GM12878 (cell line): ENCODE measurements around the gene DES. TPM values are rescaled to one million over a fixed set of nuclear protein-coding genes. Genes with fewer than 3 reads are reported as not detected.

ENCODE experiments used
- ATAC-seq: fragments of 200-7000 bp; cut with Tn5 transposase; 3 replicates; pipeline ENCODE4 v1.9.1; 2020; ENCODE audit warnings: mild to moderate bottlenecking, moderate library complexity
- BruUV-seq: library from RNA; stranded (reverse); fragments of 400-500 nt; replicated peaks from 2 replicates; lab custom pipeline; 2021; lab: Mats Ljungman, UMichigan
- CTCF ChIA-PET: fragments of 300-600 bp; sonication (Branson Sonifier 250); formaldehyde crosslinking; extraction: SDS; loops from one replicate; lab custom pipeline; 2021; ENCODE audit warnings: inconsistent platforms; lab: Yijun Ruan, JAX
- POLR2A ChIA-PET: fragments of 350-600 bp; formaldehyde crosslinking; extraction: SDS; loops from one replicate; lab custom pipeline; 2021; ENCODE audit warnings: inconsistent platforms; lab: Charles Lee
- RAD21 ChIA-PET: fragments of 300-600 bp; sonication (Branson Sonifier 250); formaldehyde crosslinking; loops from one replicate; lab custom pipeline; 2023; ENCODE audit warnings: antibody characterized with exemption; ENCODE audit not compliant: unreplicated experiment; lab: Charles Lee
- SMC1A ChIA-PET: fragments of 300-600 bp; sonication (Branson Sonifier 250); formaldehyde crosslinking; loops from one replicate; lab custom pipeline; 2023; ENCODE audit not compliant: unreplicated experiment, uncharacterized antibody; lab: Charles Lee
- DNase-seq: peaks from one replicate; pipeline ENCODE4 v3.0.0-alpha.2; 2011; ENCODE audit warnings: low read depth, low spot score
- FAIRE-seq: peaks from 3 replicates; lab custom pipeline; 2011; peaks lifted over from hg19 to GRCh38; lab: Jason Lieb, UNC
- H2AFZ ChIP-seq: 2 replicates; pipeline ENCODE4 v1.6.0; 2011; ENCODE audit warnings: low read depth, low read length, control low read depth; ENCODE audit not compliant: control insufficient read depth
- H3K27ac ChIP-seq: 2 replicates; pipeline ENCODE4 v1.5.1; 2011; ENCODE audit warnings: control low read depth; ENCODE audit not compliant: control insufficient read depth, insufficient read depth
- H3K27me3 ChIP-seq, 2 experiments: replicated peaks in 1 of 2; 2 replicates each; pipeline versions ENCODE4 v1.6.0 to v1.6.1; 2011; ENCODE audit warnings: low read length in 1 of 2; ENCODE audit not compliant: control insufficient read depth in 2 of 2, insufficient read depth in 2 of 2
- H3K36me3 ChIP-seq, 2 experiments: 2 replicates each; pipeline ENCODE4 v1.5.1; 2011; ENCODE audit warnings: low read length in 1 of 2; ENCODE audit not compliant: control insufficient read depth in 2 of 2, insufficient read depth in 2 of 2
- H3K4me1 ChIP-seq: 2 replicates; pipeline ENCODE4 v1.6.1; 2011; ENCODE audit warnings: mild to moderate bottlenecking, low read length, moderate library complexity, mixed read lengths; ENCODE audit not compliant: control insufficient read depth, insufficient read depth
- H3K4me2 ChIP-seq: 2 replicates; pipeline ENCODE4 v1.6.0; 2011; ENCODE audit warnings: control low read depth; ENCODE audit not compliant: control insufficient read depth, insufficient read depth
- H3K4me3 ChIP-seq: fragments of 200-600 bp; sonication (generic); 2 replicates; pipeline ENCODE4 v1.5.1; 2016
- H3K79me2 ChIP-seq: 2 replicates; pipeline ENCODE4 v1.6.0; 2011; ENCODE audit warnings: low read length; ENCODE audit not compliant: control insufficient read depth, insufficient read depth
- H3K9ac ChIP-seq: 2 replicates; pipeline ENCODE4 v1.8.0; 2011; ENCODE audit warnings: low read length, control low read depth, mixed read lengths; ENCODE audit not compliant: control insufficient read depth, insufficient read depth
- H3K9me3 ChIP-seq: replicated peaks from 3 replicates; pipeline ENCODE4 v1.5.1; 2011; ENCODE audit warnings: mild to moderate bottlenecking, low read length; ENCODE audit not compliant: control insufficient read depth, insufficient read depth
- H4K20me1 ChIP-seq: 2 replicates; pipeline ENCODE4 v1.6.0; 2011; ENCODE audit not compliant: control insufficient read depth, insufficient read depth
- ASH2L ChIP-seq: fragments of 300-600, 200-600 bp; sonication (generic); IDR thresholded peaks from 2 replicates; pipeline ENCODE4 v1.6.1; 2017; ENCODE audit warnings: low read depth, mild to moderate bottlenecking, borderline replicate concordance
- FOS ChIP-seq: IDR thresholded peaks from 3 replicates; pipeline ENCODE4 v1.6.1; 2011; ENCODE audit warnings: borderline replicate concordance; ENCODE audit not compliant: insufficient read length; ENCODE audit errors: extremely low read depth
- PML ChIP-seq: IDR thresholded peaks from 2 replicates; pipeline ENCODE4 v1.6.1; 2012; ENCODE audit warnings: low read length, inconsistent platforms
- RUNX3 ChIP-seq: IDR thresholded peaks from 2 replicates; pipeline ENCODE4 v1.6.1; 2012; ENCODE audit warnings: low read length, inconsistent platforms
- TCF12 ChIP-seq: IDR thresholded peaks from 2 replicates; pipeline ENCODE4 v1.6.1; 2011; ENCODE audit warnings: low read depth, mild to moderate bottlenecking, low read length
- ZBED1 ChIP-seq: IDR thresholded peaks from 2 replicates; pipeline ENCODE4 v1.6.1; 2016; ENCODE audit warnings: borderline replicate concordance
- WGBS: methylation state at CpG from one replicate; pipeline ENCODE4 v1.1.6; 2016; ENCODE audit warnings: low lambda C conversion rate; ENCODE audit not compliant: insufficient replicate concordance, insufficient coverage; ENCODE audit errors: missing lambda C conversion rate; 5-methylcytosine and 5-hydroxymethylcytosine counted together
- in situ Hi-C: fragments of 300-500 bp; cut with MboI; formaldehyde crosslinking; loops from 9 replicates; pipeline ENCODE4 v1.14.3; 2018; ENCODE audit warnings: mixed read lengths
- intact Hi-C: fragments of 100-400 bp; cut with micrococcal nuclease; formaldehyde crosslinking; loops from one replicate; pipeline ENCODE4 v1.14.2; 2022; ENCODE audit not compliant: unreplicated experiment
- polyA plus RNA-seq, 11 experiments: library from polyadenylated mRNA; depleted of rRNA in 4 of 11; unstranded in 6 of 11; stranded (reverse) in 5 of 11; fragments of >200 nt; fragmentation: Nextera tagmentation in 4 of 11; fragmentation: Illumina TruSeq in 1 of 11; extraction: Ambion mirVana in 4 of 11; extraction: Trizol in 1 of 11; gene quantifications; 1 replicate in 1 of 11; 2 replicates in 10 of 11; pipeline versions ENCODE4 v1.2.1 to v1.2.3, GENCODE V29; 2011 to 2016; ENCODE audit warnings: inconsistent platforms in 2 of 11, missing spikeins in 2 of 11, low read depth in 1 of 11
- total RNA-seq, 4 experiments: library from RNA; depleted of rRNA in 3 of 4; stranded (reverse); fragments of >200 nt in 3 of 4; fragmentation: Illumina TruSeq in 1 of 4; extraction: Trizol in 1 of 4; gene quantifications; 2 replicates each; pipeline versions ENCODE4 v1.2.1 to v1.2.3, GENCODE V29; 2013 to 2021
- TF ChIP-seq, protein P1 (sequence below): fragments of 450-650 bp; IDR thresholded peaks from 2 replicates; pipeline ENCODE4 v1.6.1; 2017; ENCODE audit warnings: mild to moderate bottlenecking, moderate library complexity
- TF ChIP-seq, protein P2 (sequence below): fragments of 450-650 bp; conservative IDR thresholded peaks from 2 replicates; pipeline ENCODE4 v1.6.1; 2017; ENCODE audit warnings: mild to moderate bottlenecking, moderate library complexity

DES gene
- total and polyA plus RNA-seq, 10 of the 15 experiments (the other 5 are each of a cell fraction or from before 2014, with no cell fraction given): 0.80 TPM; not detected in 9

- TF ChIP-seq, protein P1, sequence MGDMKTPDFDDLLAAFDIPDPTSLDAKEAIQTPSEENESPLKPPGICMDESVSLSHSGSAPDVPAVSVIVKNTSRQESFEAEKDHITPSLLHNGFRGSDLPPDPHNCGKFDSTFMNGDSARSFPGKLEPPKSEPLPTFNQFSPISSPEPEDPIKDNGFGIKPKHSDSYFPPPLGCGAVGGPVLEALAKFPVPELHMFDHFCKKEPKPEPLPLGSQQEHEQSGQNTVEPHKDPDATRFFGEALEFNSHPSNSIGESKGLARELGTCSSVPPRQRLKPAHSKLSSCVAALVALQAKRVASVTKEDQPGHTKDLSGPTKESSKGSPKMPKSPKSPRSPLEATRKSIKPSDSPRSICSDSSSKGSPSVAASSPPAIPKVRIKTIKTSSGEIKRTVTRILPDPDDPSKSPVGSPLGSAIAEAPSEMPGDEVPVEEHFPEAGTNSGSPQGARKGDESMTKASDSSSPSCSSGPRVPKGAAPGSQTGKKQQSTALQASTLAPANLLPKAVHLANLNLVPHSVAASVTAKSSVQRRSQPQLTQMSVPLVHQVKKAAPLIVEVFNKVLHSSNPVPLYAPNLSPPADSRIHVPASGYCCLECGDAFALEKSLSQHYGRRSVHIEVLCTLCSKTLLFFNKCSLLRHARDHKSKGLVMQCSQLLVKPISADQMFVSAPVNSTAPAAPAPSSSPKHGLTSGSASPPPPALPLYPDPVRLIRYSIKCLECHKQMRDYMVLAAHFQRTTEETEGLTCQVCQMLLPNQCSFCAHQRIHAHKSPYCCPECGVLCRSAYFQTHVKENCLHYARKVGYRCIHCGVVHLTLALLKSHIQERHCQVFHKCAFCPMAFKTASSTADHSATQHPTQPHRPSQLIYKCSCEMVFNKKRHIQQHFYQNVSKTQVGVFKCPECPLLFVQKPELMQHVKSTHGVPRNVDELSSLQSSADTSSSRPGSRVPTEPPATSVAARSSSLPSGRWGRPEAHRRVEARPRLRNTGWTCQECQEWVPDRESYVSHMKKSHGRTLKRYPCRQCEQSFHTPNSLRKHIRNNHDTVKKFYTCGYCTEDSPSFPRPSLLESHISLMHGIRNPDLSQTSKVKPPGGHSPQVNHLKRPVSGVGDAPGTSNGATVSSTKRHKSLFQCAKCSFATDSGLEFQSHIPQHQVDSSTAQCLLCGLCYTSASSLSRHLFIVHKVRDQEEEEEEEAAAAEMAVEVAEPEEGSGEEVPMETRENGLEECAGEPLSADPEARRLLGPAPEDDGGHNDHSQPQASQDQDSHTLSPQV: no peak
These were observed 2.5 kb downstream of the DES start (continued) for GRCh38 chr2:219420687-219421086.

- no peak overlapping the region for H3K27ac ChIP-seq
- TF ChIP-seq TCF12 (no peak), PML (no peak), RUNX3 (no peak), ASH2L (no peak), ZBED1 (no peak), FOS (no peak)
- TF ChIP-seq, protein P2, sequence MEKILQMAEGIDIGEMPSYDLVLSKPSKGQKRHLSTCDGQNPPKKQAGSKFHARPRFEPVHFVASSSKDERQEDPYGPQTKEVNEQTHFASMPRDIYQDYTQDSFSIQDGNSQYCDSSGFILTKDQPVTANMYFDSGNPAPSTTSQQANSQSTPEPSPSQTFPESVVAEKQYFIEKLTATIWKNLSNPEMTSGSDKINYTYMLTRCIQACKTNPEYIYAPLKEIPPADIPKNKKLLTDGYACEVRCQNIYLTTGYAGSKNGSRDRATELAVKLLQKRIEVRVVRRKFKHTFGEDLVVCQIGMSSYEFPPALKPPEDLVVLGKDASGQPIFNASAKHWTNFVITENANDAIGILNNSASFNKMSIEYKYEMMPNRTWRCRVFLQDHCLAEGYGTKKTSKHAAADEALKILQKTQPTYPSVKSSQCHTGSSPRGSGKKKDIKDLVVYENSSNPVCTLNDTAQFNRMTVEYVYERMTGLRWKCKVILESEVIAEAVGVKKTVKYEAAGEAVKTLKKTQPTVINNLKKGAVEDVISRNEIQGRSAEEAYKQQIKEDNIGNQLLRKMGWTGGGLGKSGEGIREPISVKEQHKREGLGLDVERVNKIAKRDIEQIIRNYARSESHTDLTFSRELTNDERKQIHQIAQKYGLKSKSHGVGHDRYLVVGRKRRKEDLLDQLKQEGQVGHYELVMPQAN: no peak
- TF ChIP-seq, all 136 proteins: peak for 0
- H3K9me3 ChIP-seq: no peaks in the 10 kb centered on the region
- ChIA-PET SMC1A (no interaction called here), CTCF (no interaction called here), POLR2A (no interaction called here), RAD21 (no interaction called here)
- H3K9ac ChIP-seq: no peak overlapping the region
- DNase-seq (no peak), ATAC-seq (no peak), FAIRE-seq (no peak)
- 55% methylated on average over 17 of the region's 17 CpGs for WGBS
- no peak overlapping the region for H2AFZ ChIP-seq
- H3K27me3 ChIP-seq: peaks cover 0 to 2% of the 10 kb centered on the region in 2 experiments; a peak in 2 of 4 replicates
- H3K4me1 ChIP-seq: no peaks in the 10 kb centered on the region
- in situ Hi-C loops: no loop called here
- H3K79me2 ChIP-seq: no peaks in the 10 kb centered on the region
- intact Hi-C loops: no loop called here
- H4K20me1 ChIP-seq: no peaks in the 10 kb centered on the region
- H3K36me3 ChIP-seq: no peaks in the 10 kb centered on the region
- H3K4me2 ChIP-seq: no peak overlapping the region
- BruUV-seq: no TSS peak
- no peak overlapping the region for H3K4me3 ChIP-seq
These were observed 3.1 kb downstream of the DES start for GRCh38 chr2:219421323-219421722.
